A549 (cell line): ENCODE results near the gene ANKRD23.

Source experiments
- BHLHE40 ChIP-seq: IDR thresholded peaks from 2 replicates; pipeline ENCODE4 v1.6.1; 2012; ENCODE audit warnings: low read depth, low read length, inconsistent platforms
- CHD2 ChIP-seq: fragments of 150-350 bp; IDR thresholded peaks from 2 replicates; pipeline ENCODE4 v1.6.1; 2014; ENCODE audit warnings: low read length; ENCODE audit not compliant: partially characterized antibody
- EP300 ChIP-seq, 2 experiments: fragments of >200 bp; sonication (Bioruptor Twin); formaldehyde crosslinking; IDR thresholded peaks; 2 replicates in 1 of 2; 3 replicates in 1 of 2; pipeline ENCODE4 v1.6.1; 2016 to 2017
- FOSL2 ChIP-seq, 2 experiments: fragments of 450-650 bp in 1 of 2; fragments of >200 bp in 1 of 2; sonication (Bioruptor Twin) in 1 of 2; formaldehyde crosslinking; IDR thresholded peaks; 2 replicates each; pipeline versions ENCODE4 v1.5.0 to v1.6.1; 2016 to 2020; ENCODE audit warnings: mild to moderate bottlenecking in 1 of 2, moderate library complexity in 1 of 2
- GATA3 ChIP-seq: IDR thresholded peaks from 2 replicates; pipeline ENCODE4 v1.6.1; 2012; ENCODE audit warnings: borderline replicate concordance
- NR3C1 ChIP-seq: fragments of >200 bp; sonication (Bioruptor Twin); formaldehyde crosslinking; IDR thresholded peaks from 3 replicates; pipeline ENCODE4 v1.6.1; 2017
- POLR2A ChIP-seq: IDR thresholded peaks from 2 replicates; pipeline ENCODE4 v1.6.1; 2012; ENCODE audit warnings: mild to moderate bottlenecking, low read length
- POLR2AphosphoS2 ChIP-seq: conservative IDR thresholded peaks from 2 replicates; pipeline ENCODE4 v1.6.1; 2012; ENCODE audit warnings: low read length, improper control_type of control experiment, inconsistent platforms
- RCOR1 ChIP-seq: fragments of 150-350 bp; IDR thresholded peaks from 2 replicates; pipeline ENCODE4 v1.6.1; 2014; ENCODE audit warnings: antibody characterized with exemption, low read length, low read depth
- RNF2 ChIP-seq: fragments of 200-600 bp; sonication (generic); IDR thresholded peaks from 2 replicates; pipeline ENCODE4 v1.6.1; 2016; ENCODE audit warnings: low read depth, mild to moderate bottlenecking, antibody characterized with exemption, moderate library complexity, borderline replicate concordance
- ZSCAN20 ChIP-seq: fragments of 250-450 bp; sonication (Bioruptor Pico); IDR thresholded peaks from 2 replicates; pipeline ENCODE4 v1.8.0; 2022; ENCODE audit warnings: mild to moderate bottlenecking, moderate library complexity
- TF ChIP-seq, protein P1 (sequence below): fragments of >200 bp; sonication (Bioruptor Twin); formaldehyde crosslinking; IDR thresholded peaks from 3 replicates; pipeline ENCODE4 v1.5.1; 2016
- TF ChIP-seq, protein P2 (sequence below): fragments of >200 bp; sonication (Bioruptor Twin); formaldehyde crosslinking; IDR thresholded peaks from 2 replicates; pipeline ENCODE4 v1.6.1; 2016
- TF ChIP-seq, protein P3 (sequence below): fragments of >200 bp; sonication (Bioruptor Twin); formaldehyde crosslinking; IDR thresholded peaks from 3 replicates; pipeline ENCODE4 v1.6.1; 2016

DNA sequence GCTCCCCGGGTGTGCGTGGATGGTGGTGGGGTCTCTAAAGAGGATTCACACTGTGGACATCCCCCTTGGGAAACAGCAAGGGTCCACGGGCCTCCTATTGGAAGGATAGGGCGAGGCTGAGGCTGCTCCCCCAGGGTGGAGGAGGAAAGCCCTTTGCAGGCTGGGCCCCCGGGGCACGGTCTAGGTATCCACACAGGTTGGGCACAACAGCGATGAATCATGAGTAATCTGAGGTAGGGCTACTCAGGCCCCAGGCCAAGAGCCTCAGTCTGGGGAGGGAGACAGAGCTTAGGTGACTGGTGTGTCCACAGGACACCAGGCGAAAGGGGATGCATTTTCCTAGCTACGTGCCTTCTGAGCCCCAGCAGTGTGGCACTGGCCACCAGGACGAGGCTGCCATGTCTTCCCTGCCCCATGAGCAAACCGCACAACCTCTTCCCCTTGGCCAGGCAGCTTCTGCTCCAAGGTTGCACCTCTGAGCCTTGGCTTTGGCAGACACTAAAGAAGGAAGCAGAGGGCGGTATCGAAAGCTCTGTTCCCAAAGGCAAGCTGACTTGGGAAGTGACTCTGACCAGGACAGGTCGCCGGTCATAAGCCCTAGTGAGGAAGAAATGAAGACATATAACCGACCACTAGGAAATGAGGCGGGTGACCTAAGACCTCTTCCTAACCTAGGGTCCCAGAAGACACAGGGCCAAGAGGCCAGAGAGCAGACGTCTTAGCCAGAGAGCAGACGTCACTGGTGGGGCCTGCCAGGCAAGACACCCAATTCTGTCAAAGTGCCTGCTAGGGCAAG is 40.7 kb upstream of the ANKRD23 start:
- TF ChIP-seq, protein P1, sequence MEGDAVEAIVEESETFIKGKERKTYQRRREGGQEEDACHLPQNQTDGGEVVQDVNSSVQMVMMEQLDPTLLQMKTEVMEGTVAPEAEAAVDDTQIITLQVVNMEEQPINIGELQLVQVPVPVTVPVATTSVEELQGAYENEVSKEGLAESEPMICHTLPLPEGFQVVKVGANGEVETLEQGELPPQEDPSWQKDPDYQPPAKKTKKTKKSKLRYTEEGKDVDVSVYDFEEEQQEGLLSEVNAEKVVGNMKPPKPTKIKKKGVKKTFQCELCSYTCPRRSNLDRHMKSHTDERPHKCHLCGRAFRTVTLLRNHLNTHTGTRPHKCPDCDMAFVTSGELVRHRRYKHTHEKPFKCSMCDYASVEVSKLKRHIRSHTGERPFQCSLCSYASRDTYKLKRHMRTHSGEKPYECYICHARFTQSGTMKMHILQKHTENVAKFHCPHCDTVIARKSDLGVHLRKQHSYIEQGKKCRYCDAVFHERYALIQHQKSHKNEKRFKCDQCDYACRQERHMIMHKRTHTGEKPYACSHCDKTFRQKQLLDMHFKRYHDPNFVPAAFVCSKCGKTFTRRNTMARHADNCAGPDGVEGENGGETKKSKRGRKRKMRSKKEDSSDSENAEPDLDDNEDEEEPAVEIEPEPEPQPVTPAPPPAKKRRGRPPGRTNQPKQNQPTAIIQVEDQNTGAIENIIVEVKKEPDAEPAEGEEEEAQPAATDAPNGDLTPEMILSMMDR, result no peak
- TF ChIP-seq GATA3, result no peak
- no peak for TF ChIP-seq ZSCAN20 (CRISPR knock-in tag)
- TF ChIP-seq, protein P2, sequence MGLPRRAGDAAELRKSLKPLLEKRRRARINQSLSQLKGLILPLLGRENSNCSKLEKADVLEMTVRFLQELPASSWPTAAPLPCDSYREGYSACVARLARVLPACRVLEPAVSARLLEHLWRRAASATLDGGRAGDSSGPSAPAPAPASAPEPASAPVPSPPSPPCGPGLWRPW, result no peak
- TF ChIP-seq RNF2, result no peak
- no peak for TF ChIP-seq POLR2AphosphoS2
- TF ChIP-seq RCOR1, result no peak
- no peak for TF ChIP-seq CHD2
- no peak for TF ChIP-seq FOSL2 (IDR thresholded peaks at IDR 0.05)
- no peak for TF ChIP-seq FOSL2 (CRISPR knock-in tag; IDR thresholded peaks at IDR 0.05)
- TF ChIP-seq POLR2A, result no peak
- no peak for TF ChIP-seq NR3C1
- no peak for TF ChIP-seq BHLHE40
- no peak for TF ChIP-seq EP300 (IDR thresholded peaks at IDR 0.05)
- TF ChIP-seq, protein P3, sequence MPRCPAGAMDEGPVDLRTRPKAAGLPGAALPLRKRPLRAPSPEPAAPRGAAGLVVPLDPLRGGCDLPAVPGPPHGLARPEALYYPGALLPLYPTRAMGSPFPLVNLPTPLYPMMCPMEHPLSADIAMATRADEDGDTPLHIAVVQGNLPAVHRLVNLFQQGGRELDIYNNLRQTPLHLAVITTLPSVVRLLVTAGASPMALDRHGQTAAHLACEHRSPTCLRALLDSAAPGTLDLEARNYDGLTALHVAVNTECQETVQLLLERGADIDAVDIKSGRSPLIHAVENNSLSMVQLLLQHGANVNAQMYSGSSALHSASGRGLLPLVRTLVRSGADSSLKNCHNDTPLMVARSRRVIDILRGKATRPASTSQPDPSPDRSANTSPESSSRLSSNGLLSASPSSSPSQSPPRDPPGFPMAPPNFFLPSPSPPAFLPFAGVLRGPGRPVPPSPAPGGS, result no peak
